ENCODE data around the gene PLET1. TPM values are rescaled to one million over a fixed set of nuclear protein-coding genes. Genes with fewer than 3 reads are reported as not detected.

The PLET1 gene
- total and polyA plus RNA-seq, 12 donors: not detected

GRCh38 chr11:112225753-112226061 lies 35.0 kb downstream of the PLET1 start:
- Histone ChIP-seq H3K4me1 (replicated peaks in 1 of 2) (peaks cover 0 to 15% of the 10 kb centered on the region in 2 donors), H3K4me3 (peak overlapping the region in 3 of 4 donors; percentile 19 to 98 (median 58)), H3K36me3 (replicated peaks in 1 of 2) (peaks cover 0 to 20% of the 10 kb centered on the region in 2 donors), H3K9me3 (replicated peaks in 1 of 3) (no peaks in the 10 kb centered on the region), H3K27me3 (no peaks in the 10 kb centered on the region), H3K27ac (peak overlapping the region; percentile 61 to 98 (median 97))
- peak; percentile 78 to 93 (median 89) for DNase-seq
- no peak for TF ChIP-seq POLR2A (IDR thresholded peaks at IDR 0.05)
- TF ChIP-seq, protein P1, sequence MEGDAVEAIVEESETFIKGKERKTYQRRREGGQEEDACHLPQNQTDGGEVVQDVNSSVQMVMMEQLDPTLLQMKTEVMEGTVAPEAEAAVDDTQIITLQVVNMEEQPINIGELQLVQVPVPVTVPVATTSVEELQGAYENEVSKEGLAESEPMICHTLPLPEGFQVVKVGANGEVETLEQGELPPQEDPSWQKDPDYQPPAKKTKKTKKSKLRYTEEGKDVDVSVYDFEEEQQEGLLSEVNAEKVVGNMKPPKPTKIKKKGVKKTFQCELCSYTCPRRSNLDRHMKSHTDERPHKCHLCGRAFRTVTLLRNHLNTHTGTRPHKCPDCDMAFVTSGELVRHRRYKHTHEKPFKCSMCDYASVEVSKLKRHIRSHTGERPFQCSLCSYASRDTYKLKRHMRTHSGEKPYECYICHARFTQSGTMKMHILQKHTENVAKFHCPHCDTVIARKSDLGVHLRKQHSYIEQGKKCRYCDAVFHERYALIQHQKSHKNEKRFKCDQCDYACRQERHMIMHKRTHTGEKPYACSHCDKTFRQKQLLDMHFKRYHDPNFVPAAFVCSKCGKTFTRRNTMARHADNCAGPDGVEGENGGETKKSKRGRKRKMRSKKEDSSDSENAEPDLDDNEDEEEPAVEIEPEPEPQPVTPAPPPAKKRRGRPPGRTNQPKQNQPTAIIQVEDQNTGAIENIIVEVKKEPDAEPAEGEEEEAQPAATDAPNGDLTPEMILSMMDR (IDR thresholded peaks at IDR 0.05): no peak
- intact Hi-C loops (cut with DNase I): no loop called here
- WGBS, 4 donors: 19 to 27% (median 22%) methylated on average over 8 of the region's 8 CpGs

DNA sequence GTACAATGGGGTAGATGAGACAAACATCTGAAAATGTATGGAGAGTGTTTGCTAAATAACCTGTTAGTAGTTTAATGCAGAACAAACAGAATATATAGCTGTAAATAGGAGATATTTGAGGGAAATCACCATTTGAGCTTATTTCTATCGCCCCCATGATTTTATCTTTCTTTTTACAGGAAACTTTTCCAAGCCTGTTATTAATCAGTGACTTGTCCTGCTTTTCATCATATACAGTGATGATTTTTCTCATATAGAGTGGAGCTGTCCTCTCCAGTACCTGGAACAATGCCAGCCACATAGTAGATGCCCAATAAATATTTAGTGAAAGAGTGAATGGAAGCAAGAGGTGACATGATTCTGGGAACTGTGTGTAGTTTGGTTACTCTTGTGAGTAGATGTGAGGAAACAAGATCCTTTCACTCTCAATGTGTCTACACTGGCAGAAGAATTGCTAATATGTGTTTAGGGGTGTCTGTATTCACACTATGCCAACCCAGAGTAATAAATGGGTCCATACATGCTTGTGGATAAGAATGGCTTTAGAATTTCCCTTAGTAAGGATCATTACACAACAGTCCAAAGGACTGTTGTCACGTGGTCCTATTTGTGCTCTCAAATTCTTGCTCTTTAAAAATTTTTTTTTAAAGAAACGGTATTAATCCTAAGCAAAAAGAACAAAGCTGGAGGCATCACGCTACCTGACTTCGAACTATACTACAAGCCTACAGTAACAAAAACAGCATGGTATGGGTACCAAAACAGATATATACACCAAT lies 36.7 kb downstream of the PLET1 start:
- Histone ChIP-seq H3K27me3 (no peaks in the 10 kb centered on the region), H3K27ac (no peak overlapping the region), H3K4me3 (no peak overlapping the region), H3K36me3 (replicated peaks in 1 of 2) (peaks cover 0 to 3% of the 10 kb centered on the region in 2 donors), H3K4me1 (replicated peaks in 1 of 2) (peaks cover 0 to 15% of the 10 kb centered on the region in 2 donors), H3K9me3 (replicated peaks in 1 of 3) (no peaks in the 10 kb centered on the region)
- DNase-seq: no peak
- TF ChIP-seq, protein P1 (IDR thresholded peaks at IDR 0.05): no peak
- TF ChIP-seq POLR2A (IDR thresholded peaks at IDR 0.05): no peak
- intact Hi-C loops (cut with DNase I): loop anchor here in 1 of 2 donors (5.0 kb wide), 1 partner anchor 53 kb away; no protein-coding TSS in a partner anchor
- 90 to 94% (median 93%) methylated on average over 5 of the region's 5 CpGs for WGBS, 4 donors

DNA sequence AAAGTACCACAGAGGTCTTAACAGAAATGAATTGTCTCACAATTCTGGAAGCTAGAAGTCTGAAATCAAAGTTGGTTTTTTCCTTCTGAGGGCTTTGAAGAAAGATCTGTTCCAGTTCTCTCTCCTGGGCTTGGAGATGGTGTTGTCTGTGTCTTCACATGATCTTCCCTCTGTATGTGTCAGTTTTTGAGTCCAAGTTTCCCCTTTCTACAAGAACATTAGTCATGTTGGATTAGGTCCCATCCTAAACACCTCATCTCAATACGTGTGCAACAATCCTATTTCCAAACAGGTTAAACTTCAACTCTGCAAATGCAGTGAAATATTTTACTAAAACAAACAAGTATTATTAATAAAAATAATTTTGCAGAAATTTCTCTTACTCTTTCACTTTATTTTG lies 37.5 kb downstream of the PLET1 start:
- intact Hi-C loops (cut with DNase I): loop anchor here in 1 of 2 donors (5.0 kb wide), 1 partner anchor 54 kb away; no protein-coding TSS in a partner anchor
- peaks cover 0 to 10% of the 10 kb centered on the region in 2 donors for H3K4me1 ChIP-seq (replicated peaks in 1 of 2)
- no peaks in the 10 kb centered on the region for H3K9me3 ChIP-seq (replicated peaks in 1 of 3)
- H3K27ac ChIP-seq: peak overlapping the region in 2 of 5 donors; percentile 37 to 54
- no peaks in the 10 kb centered on the region for H3K27me3 ChIP-seq
- no peaks in the 10 kb centered on the region for H3K36me3 ChIP-seq (replicated peaks in 1 of 2)
- H3K4me3 ChIP-seq: no peak overlapping the region
- TF ChIP-seq, protein P1 (IDR thresholded peaks at IDR 0.05): no peak
- TF ChIP-seq POLR2A (IDR thresholded peaks at IDR 0.05): no peak
- WGBS, 4 donors: 32 to 43% (median 34%) methylated on average over 1 of the region's 1 CpG
- DNase-seq: no peak

GRCh38 chr11:112222303-112222702 lies 38.4 kb downstream of the PLET1 start:
- Histone ChIP-seq H3K27ac (peak overlapping the region in 1 of 5 donors; percentile 7), H3K9me3 (replicated peaks in 1 of 3) (no peaks in the 10 kb centered on the region), H3K36me3 (replicated peaks in 1 of 2) (no peaks in the 10 kb centered on the region), H3K27me3 (no peaks in the 10 kb centered on the region), H3K4me1 (replicated peaks in 1 of 2) (peaks cover 0 to 2% of the 10 kb centered on the region in 2 donors), H3K4me3 (no peak overlapping the region)
- DNase-seq: no peak
- WGBS, 4 donors: 68 to 94% (median 73%) methylated on average over 3 to 4 of the region's 4 CpGs
- intact Hi-C loops (cut with DNase I): loop anchor here in 1 of 2 donors (5.0 kb wide), 1 partner anchor 55 kb away; no protein-coding TSS in a partner anchor
- TF ChIP-seq POLR2A (IDR thresholded peaks at IDR 0.05): no peak
- TF ChIP-seq, protein P1 (IDR thresholded peaks at IDR 0.05): no peak

Data from adrenal gland (tissue), 12 donors.